Endothelial cell (in vitro differentiated cells): Measurements from ENCODE around the gene TANGO6. TPM values are rescaled to one million over a fixed set of nuclear protein-coding genes. Genes with fewer than 3 reads are reported as not detected.

ENCODE experiments used
- DNase-seq: peaks from one replicate; pipeline ENCODE4 v3.0.0; 2021; ENCODE audit warnings: low spot score
- H3K27ac Mint-ChIP-seq: one replicate; pipeline ENCODE4 v1.8.0; 2021; ENCODE audit warnings: mixed read lengths, inconsistent platforms; ENCODE audit not compliant: unreplicated experiment
- H3K27me3 Mint-ChIP-seq: one replicate; pipeline ENCODE4 v1.8.0; 2021; ENCODE audit warnings: mild to moderate bottlenecking, moderate library complexity, mixed read lengths, inconsistent platforms; ENCODE audit not compliant: unreplicated experiment
- H3K36me3 Mint-ChIP-seq: one replicate; pipeline ENCODE4 v1.8.0; 2021; ENCODE audit warnings: mild to moderate bottlenecking, low read depth, mixed read lengths, inconsistent platforms; ENCODE audit not compliant: unreplicated experiment
- H3K4me1 Mint-ChIP-seq: one replicate; pipeline ENCODE4 v1.8.0; 2021; ENCODE audit warnings: mild to moderate bottlenecking, mixed read lengths, inconsistent platforms; ENCODE audit not compliant: unreplicated experiment
- H3K4me3 Mint-ChIP-seq: one replicate; pipeline ENCODE4 v1.8.0; 2021; ENCODE audit warnings: mild to moderate bottlenecking, mixed read lengths, inconsistent platforms; ENCODE audit not compliant: unreplicated experiment
- H3K9me3 Mint-ChIP-seq: one replicate; pipeline ENCODE4 v1.8.0; 2021; ENCODE audit warnings: mixed read lengths, inconsistent platforms; ENCODE audit not compliant: unreplicated experiment
- total RNA-seq: library from RNA; stranded (reverse); fragmentation: NEBNext Ultra II Directional; extraction: Animal tissue kit (Norgen Biotek cat#: 25700); gene quantifications from one replicate; pipeline ENCODE4 v1.2.1, GENCODE V29; 2021; ENCODE audit not compliant: unreplicated experiment
- TF ChIP-seq, protein P1 (sequence below): fragments of 200-600 bp; sonication (generic); IDR thresholded peaks from one replicate; pipeline ENCODE4 v1.5.0; 2021; ENCODE audit warnings: antibody characterized with exemption; ENCODE audit not compliant: unreplicated experiment

Gene TANGO6
- total RNA-seq, 1 donor from 2014 or later, result 10.4 TPM

DNA sequence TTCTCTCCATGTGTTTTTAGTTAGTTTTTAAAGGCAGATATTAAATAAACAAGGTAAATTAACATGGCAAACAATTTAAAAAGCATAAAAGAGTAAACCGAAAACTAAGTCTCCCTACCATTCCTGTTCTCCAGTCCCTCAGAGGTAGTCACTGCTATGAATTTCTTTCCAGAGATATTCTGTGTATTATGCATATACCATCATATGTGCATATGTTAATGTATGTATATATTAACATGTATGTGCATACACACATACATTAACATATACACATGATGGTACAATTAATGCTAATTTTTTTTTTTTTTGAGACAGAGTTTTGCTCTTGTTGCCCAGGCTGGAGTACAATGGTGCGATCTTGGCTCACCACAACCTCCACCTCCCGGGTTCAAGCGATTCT is 32.5 kb downstream of the TANGO6 start:
- Mint-ChIP-seq H3K27me3 (no peaks in the 10 kb centered on the region), H3K27ac (no peak overlapping the region), H3K36me3 (peaks cover 4% of the 10 kb centered on the region), H3K4me3 (no peak overlapping the region), H3K4me1 (no peaks in the 10 kb centered on the region), H3K9me3 (no peaks in the 10 kb centered on the region)
- TF ChIP-seq, protein P1, sequence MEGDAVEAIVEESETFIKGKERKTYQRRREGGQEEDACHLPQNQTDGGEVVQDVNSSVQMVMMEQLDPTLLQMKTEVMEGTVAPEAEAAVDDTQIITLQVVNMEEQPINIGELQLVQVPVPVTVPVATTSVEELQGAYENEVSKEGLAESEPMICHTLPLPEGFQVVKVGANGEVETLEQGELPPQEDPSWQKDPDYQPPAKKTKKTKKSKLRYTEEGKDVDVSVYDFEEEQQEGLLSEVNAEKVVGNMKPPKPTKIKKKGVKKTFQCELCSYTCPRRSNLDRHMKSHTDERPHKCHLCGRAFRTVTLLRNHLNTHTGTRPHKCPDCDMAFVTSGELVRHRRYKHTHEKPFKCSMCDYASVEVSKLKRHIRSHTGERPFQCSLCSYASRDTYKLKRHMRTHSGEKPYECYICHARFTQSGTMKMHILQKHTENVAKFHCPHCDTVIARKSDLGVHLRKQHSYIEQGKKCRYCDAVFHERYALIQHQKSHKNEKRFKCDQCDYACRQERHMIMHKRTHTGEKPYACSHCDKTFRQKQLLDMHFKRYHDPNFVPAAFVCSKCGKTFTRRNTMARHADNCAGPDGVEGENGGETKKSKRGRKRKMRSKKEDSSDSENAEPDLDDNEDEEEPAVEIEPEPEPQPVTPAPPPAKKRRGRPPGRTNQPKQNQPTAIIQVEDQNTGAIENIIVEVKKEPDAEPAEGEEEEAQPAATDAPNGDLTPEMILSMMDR, result no peak
- no peak for DNase-seq

DNA sequence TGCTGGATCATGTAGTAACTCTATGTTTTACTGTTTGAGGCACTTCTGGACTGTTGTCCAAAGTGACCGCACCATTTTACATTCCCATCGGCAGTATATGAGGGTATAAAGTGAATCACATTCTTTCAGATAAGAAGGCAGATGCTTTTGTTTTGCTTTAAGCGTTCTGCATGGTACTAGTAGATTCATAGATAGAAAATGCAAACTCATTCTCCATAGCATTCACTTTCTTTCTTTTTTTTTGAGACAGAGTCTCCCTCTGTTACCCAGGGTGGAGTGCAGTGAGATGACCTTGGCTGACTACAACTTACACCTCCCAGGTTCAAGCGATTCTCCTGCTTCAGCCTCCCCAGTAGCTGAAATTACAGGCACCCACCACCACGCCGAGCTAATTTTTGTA is 40.4 kb downstream of the TANGO6 start:
- Mint-ChIP-seq H3K27me3 (no peaks in the 10 kb centered on the region), H3K36me3 (no peaks in the 10 kb centered on the region), H3K27ac (no peak overlapping the region), H3K4me1 (peaks cover 17% of the 10 kb centered on the region), H3K9me3 (no peaks in the 10 kb centered on the region), H3K4me3 (no peak overlapping the region)
- DNase-seq, result no peak
- TF ChIP-seq, protein P1, result no peak

DNA sequence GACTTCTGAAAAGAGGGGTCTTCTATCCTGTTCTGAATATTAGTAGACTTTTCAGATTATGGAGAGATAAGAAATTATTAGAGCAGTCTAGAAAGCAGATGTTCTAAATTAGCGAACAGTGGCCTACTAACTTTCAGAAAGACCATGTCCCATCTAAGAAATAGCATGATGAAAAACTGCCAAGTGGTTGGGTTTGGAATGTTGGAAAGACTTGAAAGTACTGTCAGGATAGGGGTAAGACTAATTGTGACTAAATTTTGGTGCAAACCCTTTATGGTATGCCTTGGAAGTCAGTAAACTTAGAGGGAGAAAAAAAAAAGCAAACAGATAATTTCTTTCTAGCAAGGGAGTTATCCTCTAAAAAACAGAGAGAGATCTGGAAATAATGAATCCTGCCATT is 41.1 kb downstream of the TANGO6 start:
- Mint-ChIP-seq H3K27me3 (no peaks in the 10 kb centered on the region), H3K4me1 (peaks cover 17% of the 10 kb centered on the region), H3K36me3 (no peaks in the 10 kb centered on the region), H3K4me3 (no peak overlapping the region), H3K27ac (peak overlapping the region; percentile 61), H3K9me3 (no peaks in the 10 kb centered on the region)
- no peak for DNase-seq
- TF ChIP-seq, protein P1, result no peak

DNA sequence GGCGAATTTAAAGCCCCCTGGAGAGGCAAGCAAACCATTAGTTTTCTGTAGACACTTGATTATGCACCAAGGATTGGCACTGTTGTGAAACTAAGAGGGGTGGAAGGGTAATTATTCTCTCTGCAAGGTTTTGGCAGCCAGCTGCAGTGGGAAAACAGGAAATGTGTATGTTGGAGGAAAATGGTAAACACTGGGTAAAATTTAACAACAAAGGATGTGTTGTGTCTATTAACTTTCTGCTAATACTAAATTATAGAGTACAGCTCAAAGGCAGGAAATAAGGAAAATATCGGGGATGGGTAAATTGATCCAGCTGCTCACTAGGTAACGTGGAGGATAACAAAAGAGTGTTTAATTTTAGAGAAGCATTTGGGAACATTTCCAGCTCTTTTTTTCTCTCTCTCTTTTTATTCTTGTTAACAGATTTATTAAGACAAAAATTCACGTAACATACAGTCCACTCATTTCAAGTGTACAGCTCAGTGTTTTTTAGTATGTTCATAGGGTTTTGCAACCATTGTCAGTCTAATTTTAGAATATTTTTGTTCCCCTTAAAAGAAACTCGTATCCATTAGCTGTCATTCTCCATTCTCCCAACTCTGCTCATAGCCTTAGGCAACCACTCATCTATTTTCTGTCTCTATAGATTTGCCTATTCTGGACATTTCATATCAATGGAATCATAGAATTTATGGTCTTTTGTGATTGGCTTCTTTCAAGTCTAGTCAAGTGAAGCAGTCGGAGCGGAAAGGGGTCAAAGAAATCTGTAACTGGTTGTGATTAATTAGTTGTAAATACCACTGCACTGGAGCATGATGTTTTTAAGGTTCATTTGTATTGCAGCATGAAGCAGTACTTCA is 41.8 kb downstream of the TANGO6 start:
- no peaks in the 10 kb centered on the region for H3K36me3 Mint-ChIP-seq
- H3K4me1 Mint-ChIP-seq, result peaks cover 17% of the 10 kb centered on the region
- no peaks in the 10 kb centered on the region for H3K27me3 Mint-ChIP-seq
- H3K27ac Mint-ChIP-seq, result peak overlapping the region; percentile 61
- no peak for DNase-seq
- TF ChIP-seq, protein P1, result no peak
- no peaks in the 10 kb centered on the region for H3K9me3 Mint-ChIP-seq
- no peak overlapping the region for H3K4me3 Mint-ChIP-seq

DNA sequence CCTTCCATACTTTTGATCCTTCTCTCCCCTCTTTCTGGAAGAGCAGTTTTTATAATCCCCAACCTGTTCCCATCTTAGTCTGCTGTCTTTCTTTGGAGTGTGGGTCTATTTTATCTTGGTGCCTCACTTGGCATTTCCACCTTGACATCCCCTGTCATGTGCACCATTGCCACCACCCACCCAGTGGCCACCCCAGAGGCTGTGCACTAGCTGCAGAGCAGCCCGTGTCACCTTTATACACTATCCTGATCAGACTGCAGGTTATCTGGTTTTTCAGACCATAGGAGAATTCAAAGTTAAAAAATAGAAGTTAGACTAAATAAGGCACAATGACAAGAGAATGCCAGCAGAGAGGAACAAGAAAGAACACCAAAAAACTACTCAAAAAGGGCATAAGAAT is 43.8 kb downstream of the TANGO6 start:
- Mint-ChIP-seq H3K9me3 (no peaks in the 10 kb centered on the region), H3K4me3 (no peak overlapping the region), H3K27ac (no peak overlapping the region), H3K4me1 (peaks cover 17% of the 10 kb centered on the region), H3K27me3 (no peaks in the 10 kb centered on the region), H3K36me3 (no peaks in the 10 kb centered on the region)
- TF ChIP-seq, protein P1, result no peak
- no peak for DNase-seq
